Measurements from ENCODE around the gene RPS19BP1. TPM values are rescaled to one million over a fixed set of nuclear protein-coding genes. Genes with fewer than 3 reads are reported as not detected.
A peak's percentile ranks its signal among the peaks of the same experiment; 100 is the strongest.

Gene RPS19BP1
- total RNA-seq, 2 experiments from 2014 or later = 64.8 to 81.6 TPM

GRCh38 chr22:39568278-39568981 lies 35.9 kb upstream of the RPS19BP1 start:
- CTCF ChIA-PET = no interaction called here
- Mint-ChIP-seq H3K27ac (no peak overlapping the region), H3K4me1 (peaks cover 13% of the 10 kb centered on the region), H3K9me3 (ENCODE audit: low read depth) (peaks cover 7% of the 10 kb centered on the region), H3K4me3 (no peak overlapping the region), H3K36me3 (peaks cover 3% of the 10 kb centered on the region), H3K27me3 (peaks cover 8% of the 10 kb centered on the region)
- no peak for ATAC-seq
- no peak for DNase-seq

GRCh38 chr22:39567135-39567946 lies 34.8 kb upstream of the RPS19BP1 start:
- Mint-ChIP-seq H3K27me3 (peaks cover 8% of the 10 kb centered on the region), H3K9me3 (ENCODE audit: low read depth) (peaks cover 7% of the 10 kb centered on the region), H3K4me3 (no peak overlapping the region), H3K36me3 (peaks cover 3% of the 10 kb centered on the region), H3K4me1 (peaks cover 13% of the 10 kb centered on the region), H3K27ac (peak overlapping the region; percentile 38)
- CTCF ChIA-PET = interaction anchor here (1.0 to 1.5 kb wide), 5 partner anchors 25 to 457 kb away, joined by 3 to 7 read pairs (median 3); no protein-coding TSS in a partner anchor
- peak; percentile 86 for ATAC-seq
- DNase-seq = peak; percentile 72

DNA sequence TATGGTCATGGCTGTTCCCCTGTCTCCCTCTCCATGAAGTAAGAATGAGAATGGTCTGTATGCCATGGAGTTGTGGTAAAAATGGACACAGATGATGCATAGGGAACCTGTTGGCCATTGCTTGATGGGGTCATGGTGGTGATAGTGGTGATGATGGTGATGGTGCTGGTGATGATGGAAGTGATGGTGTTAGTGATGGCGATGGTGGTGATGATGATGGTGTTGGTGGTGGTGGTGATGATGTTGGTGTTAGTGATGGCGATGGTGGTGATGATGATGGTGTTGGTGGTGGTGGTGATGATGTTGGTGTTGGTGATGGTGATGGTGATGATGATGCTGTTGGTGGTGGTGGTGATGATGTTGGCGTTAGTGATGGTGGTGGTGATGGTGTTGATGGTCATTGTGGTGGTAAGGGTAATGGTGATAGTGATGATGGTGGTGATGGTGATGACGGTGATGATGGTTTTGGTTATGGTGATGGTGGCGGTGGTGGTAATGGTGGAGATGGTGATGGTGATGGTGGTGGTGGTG lies 32.9 kb upstream of the RPS19BP1 start:
- Mint-ChIP-seq H3K9me3 (ENCODE audit: low read depth) (peaks cover 7% of the 10 kb centered on the region), H3K4me3 (no peak overlapping the region), H3K4me1 (peaks cover 13% of the 10 kb centered on the region), H3K27ac (no peak overlapping the region), H3K36me3 (peaks cover 3% of the 10 kb centered on the region), H3K27me3 (peaks cover 6% of the 10 kb centered on the region)
- DNase-seq = no peak
- ATAC-seq = no peak
- CTCF ChIA-PET = no interaction called here

DNA sequence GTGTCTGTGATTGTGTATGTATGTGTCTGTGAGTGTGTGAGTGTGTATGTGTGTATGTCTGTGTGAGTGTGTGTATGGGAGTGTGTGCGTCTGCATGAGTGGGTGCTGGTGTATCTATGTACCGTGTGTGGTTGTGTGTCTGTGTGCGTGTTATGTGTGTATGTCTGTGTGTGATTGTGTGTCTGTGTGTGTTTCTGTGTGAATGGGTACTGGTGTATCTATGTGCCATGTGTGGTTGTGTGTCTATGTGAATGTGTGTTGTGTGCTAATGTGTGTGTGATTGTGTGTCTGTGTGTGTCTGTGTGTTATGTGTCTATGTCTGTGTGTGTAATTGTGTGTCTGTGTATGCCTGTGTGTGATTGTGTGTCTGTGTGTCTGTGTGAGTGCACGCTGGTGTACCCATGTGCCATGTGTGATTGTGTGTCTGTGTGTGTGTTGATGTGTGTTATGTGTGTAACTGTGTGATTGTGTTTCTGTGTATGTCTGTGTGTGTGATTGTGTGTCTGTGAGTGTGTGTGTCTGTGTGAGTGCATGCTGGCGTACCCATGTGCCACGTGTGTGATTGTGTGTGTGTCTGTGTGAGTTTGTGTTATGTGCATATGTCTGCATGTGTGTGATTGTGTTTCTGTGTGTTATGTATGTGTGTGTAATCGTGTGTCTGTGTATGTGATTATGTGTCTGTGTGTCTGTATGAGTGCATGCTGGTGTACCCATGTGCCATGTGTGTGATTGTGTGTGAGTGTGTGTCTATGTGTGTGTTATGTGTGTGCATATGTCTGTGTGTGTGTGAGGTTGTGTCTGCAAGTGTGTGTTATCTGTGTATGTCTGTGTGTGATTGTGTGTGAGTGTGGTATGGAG lies 31.3 kb upstream of the RPS19BP1 start:
- Mint-ChIP-seq H3K36me3 (peaks cover 3% of the 10 kb centered on the region), H3K4me1 (peaks cover 13% of the 10 kb centered on the region), H3K27me3 (peaks cover 17% of the 10 kb centered on the region), H3K9me3 (ENCODE audit: low read depth) (peaks cover 7% of the 10 kb centered on the region), H3K4me3 (no peak overlapping the region), H3K27ac (no peak overlapping the region)
- no peak for DNase-seq
- CTCF ChIA-PET = interaction anchor here (1.0 kb wide), 1 partner anchor 461 kb away, joined by 3 read pairs; no protein-coding TSS in a partner anchor
- ATAC-seq = no peak

GRCh38 chr22:39562839-39563489 lies 30.4 kb upstream of the RPS19BP1 start:
- CTCF ChIA-PET = interaction anchor here (1.6 kb wide), 1 partner anchor 462 kb away, joined by 13 read pairs; no protein-coding TSS in a partner anchor
- ATAC-seq = no peak
- H3K27me3 Mint-ChIP-seq = peaks cover 23% of the 10 kb centered on the region

DNA sequence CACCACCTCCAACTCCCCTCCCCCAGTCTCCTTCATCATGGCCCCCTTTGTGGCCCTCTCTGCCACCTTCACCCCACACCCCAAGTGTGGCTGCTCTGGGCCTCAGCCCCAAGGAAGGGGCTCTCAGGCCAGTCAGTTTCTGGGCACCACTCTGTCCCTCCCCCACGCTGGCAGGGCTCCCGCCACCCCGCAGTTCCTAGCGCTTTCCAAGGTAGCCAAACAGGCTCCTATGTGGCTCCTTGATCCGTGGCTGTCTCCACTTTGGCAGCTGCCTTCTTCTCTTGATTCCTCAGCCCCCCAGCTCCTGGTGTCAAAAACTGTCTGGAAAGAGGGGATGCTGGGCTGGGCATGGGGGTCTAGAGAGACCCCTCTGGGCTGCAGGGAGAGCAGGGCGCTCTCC lies 27.6 kb upstream of the RPS19BP1 start:
- CTCF ChIA-PET = interaction anchor here (1.1 to 1.8 kb wide), 3 partner anchors 450 to 476 kb away, joined by 3 to 12 read pairs (median 3); no protein-coding TSS in a partner anchor
- ATAC-seq = no peak
- no peak overlapping the region for H3K27ac Mint-ChIP-seq
- peaks cover 1% of the 10 kb centered on the region for H3K36me3 Mint-ChIP-seq
- H3K4me1 Mint-ChIP-seq = peaks cover 6% of the 10 kb centered on the region
- no peaks in the 10 kb centered on the region for H3K9me3 Mint-ChIP-seq (ENCODE audit: low read depth)
- H3K4me3 Mint-ChIP-seq = no peak overlapping the region
- DNase-seq = no peak
- H3K27me3 Mint-ChIP-seq = peaks cover 44% of the 10 kb centered on the region

More at GRCh38 chr22:39562839-39563489, 30.4 kb upstream of the RPS19BP1 start:
- no peak overlapping the region for H3K4me3 Mint-ChIP-seq
- DNase-seq = no peak
- H3K27ac Mint-ChIP-seq = no peak overlapping the region
- H3K4me1 Mint-ChIP-seq = peaks cover 13% of the 10 kb centered on the region
- H3K9me3 Mint-ChIP-seq (ENCODE audit: low read depth) = peaks cover 7% of the 10 kb centered on the region
- H3K36me3 Mint-ChIP-seq = peaks cover 3% of the 10 kb centered on the region

DNA sequence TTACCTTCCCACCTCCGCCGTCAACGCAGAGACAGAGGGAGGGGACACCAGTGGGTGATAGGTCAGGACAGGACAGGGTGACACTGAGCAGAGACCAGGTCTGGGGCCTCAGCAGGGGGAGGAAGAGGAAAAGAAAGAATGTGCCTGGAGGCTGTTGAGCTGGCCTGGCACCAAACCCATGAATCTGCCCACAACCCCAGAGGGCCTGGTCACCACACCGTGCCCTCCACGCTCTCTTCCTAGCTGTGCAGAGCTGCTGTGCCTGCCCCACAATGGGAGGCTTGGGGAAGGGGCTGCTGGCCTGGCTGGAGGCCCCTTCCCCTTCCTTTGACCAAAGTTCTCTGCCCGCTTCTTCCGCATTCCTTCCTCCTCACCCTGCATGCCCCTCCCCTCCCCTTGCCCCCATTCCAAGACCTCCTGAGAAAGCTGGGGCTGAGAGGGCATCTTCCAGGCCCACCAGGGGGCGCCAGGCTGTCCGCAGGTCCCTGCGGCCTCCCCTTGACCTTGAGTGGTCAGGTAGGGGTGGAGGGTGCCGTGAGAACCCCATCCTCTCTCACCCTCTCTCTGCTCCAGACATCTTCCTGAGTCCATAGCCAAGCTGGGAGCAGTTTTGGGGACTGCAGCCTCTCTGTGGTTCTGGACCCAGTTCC lies 27.0 kb upstream of the RPS19BP1 start:
- H3K27me3 Mint-ChIP-seq = peaks cover 44% of the 10 kb centered on the region
- H3K9me3 Mint-ChIP-seq (ENCODE audit: low read depth) = no peaks in the 10 kb centered on the region
- ATAC-seq = no peak
- DNase-seq = no peak
- no peak overlapping the region for H3K27ac Mint-ChIP-seq
- peaks cover 6% of the 10 kb centered on the region for H3K4me1 Mint-ChIP-seq
- CTCF ChIA-PET = interaction anchor here (1.1 to 1.8 kb wide), 4 partner anchors 33 to 476 kb away, joined by 3 to 12 read pairs (median 3); no protein-coding TSS in a partner anchor
- no peak overlapping the region for H3K4me3 Mint-ChIP-seq
- H3K36me3 Mint-ChIP-seq = peaks cover 1% of the 10 kb centered on the region

DNA sequence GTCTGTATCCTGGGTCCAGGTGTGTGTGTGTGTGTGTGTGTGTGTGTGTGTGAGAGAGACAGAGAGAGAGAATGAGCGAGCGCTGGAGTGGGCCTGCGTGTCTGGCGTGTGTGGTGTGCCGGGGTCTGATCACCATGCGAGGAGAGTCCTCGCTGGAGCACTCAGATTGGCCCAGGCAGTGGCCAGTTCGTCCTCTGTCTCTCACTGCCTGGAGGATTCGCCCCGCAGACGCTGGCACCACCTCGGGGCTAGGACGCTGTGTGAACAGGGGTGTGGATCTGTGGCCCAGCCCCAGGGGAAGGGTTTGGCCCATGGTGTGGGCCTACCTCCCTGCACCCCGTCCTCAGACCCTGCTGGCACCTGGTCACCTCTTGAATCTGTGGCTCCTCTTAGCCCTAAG lies 26.4 kb upstream of the RPS19BP1 start:
- Mint-ChIP-seq H3K27ac (no peak overlapping the region), H3K27me3 (peaks cover 50% of the 10 kb centered on the region), H3K9me3 (ENCODE audit: low read depth) (no peaks in the 10 kb centered on the region), H3K36me3 (peaks cover 1% of the 10 kb centered on the region), H3K4me3 (no peak overlapping the region), H3K4me1 (peaks cover 6% of the 10 kb centered on the region)
- no peak for ATAC-seq
- CTCF ChIA-PET = interaction anchor here (1.1 to 1.8 kb wide), 4 partner anchors 34 to 477 kb away, joined by 3 to 12 read pairs (median 3); no protein-coding TSS in a partner anchor
- no peak for DNase-seq

- ATAC-seq (no peak), DNase-seq (no peak)
- Mint-ChIP-seq H3K27ac (no peak overlapping the region), H3K36me3 (peaks cover 1% of the 10 kb centered on the region), H3K4me1 (peaks cover 6% of the 10 kb centered on the region), H3K4me3 (no peak overlapping the region), H3K9me3 (ENCODE audit: low read depth) (no peaks in the 10 kb centered on the region), H3K27me3 (peaks cover 52% of the 10 kb centered on the region)
- CTCF ChIA-PET = interaction anchor here (1.3 kb wide), 1 partner anchor 35 kb away, joined by 3 read pairs; no protein-coding TSS in a partner anchor
Measured at GRCh38 chr22:39558254-39558727, 25.7 kb upstream of the RPS19BP1 start.

GRCh38 chr22:39556970-39557841 lies 24.7 kb upstream of the RPS19BP1 start:
- Mint-ChIP-seq H3K9me3 (ENCODE audit: low read depth) (no peaks in the 10 kb centered on the region), H3K27me3 (peaks cover 62% of the 10 kb centered on the region), H3K4me3 (no peak overlapping the region), H3K36me3 (peaks cover 1% of the 10 kb centered on the region), H3K27ac (no peak overlapping the region), H3K4me1 (peaks cover 6% of the 10 kb centered on the region)
- ATAC-seq (peak; percentile 63), DNase-seq (peak; percentile 52)
- CTCF ChIA-PET = interaction anchor here (1.0 to 1.5 kb wide), 3 partner anchors 22 to 475 kb away, joined by 4 to 6 read pairs (median 6); no protein-coding TSS in a partner anchor

- peaks cover 1% of the 10 kb centered on the region for H3K36me3 Mint-ChIP-seq
- no peak overlapping the region for H3K4me3 Mint-ChIP-seq
- H3K9me3 Mint-ChIP-seq (ENCODE audit: low read depth) = no peaks in the 10 kb centered on the region
- peaks cover 6% of the 10 kb centered on the region for H3K4me1 Mint-ChIP-seq
- CTCF ChIA-PET = interaction anchor here (1.1 kb wide), 1 partner anchor 471 kb away, joined by 3 read pairs; no protein-coding TSS in a partner anchor
- peaks cover 68% of the 10 kb centered on the region for H3K27me3 Mint-ChIP-seq
- no peak for DNase-seq
- no peak for ATAC-seq
- no peak overlapping the region for H3K27ac Mint-ChIP-seq
Measured at GRCh38 chr22:39554151-39554550, 21.6 kb upstream of the RPS19BP1 start.
